Endothelial cell of umbilical vein (primary cell): Measurements from ENCODE around the gene ST6GAL1. TPM values are rescaled to one million over a fixed set of nuclear protein-coding genes. Genes with fewer than 3 reads are reported as not detected.

Experiments used
- BruUV-seq: library from RNA; stranded (reverse); fragments of 400-500 nt; replicated peaks from 2 replicates; lab custom pipeline; 2021; lab: Mats Ljungman, UMichigan
- CTCF ChIA-PET: fragments of 300-600, 350-600 bp; sonication (Branson Sonifier 250); formaldehyde crosslinking; loops from one replicate; lab custom pipeline; 2021; ENCODE audit warnings: antibody characterized with exemption, inconsistent platforms; lab: Charles Lee
- POLR2A ChIA-PET: fragments of 300-600, 350-600 bp; sonication (Branson Sonifier 250); formaldehyde crosslinking; loops from one replicate; lab custom pipeline; 2021; ENCODE audit warnings: antibody characterized with exemption, inconsistent platforms; lab: Charles Lee
- DNase-seq: peaks from one replicate; pipeline ENCODE4 v3.0.0-alpha.2; 2011; ENCODE audit warnings: low read depth, low spot score
- FAIRE-seq: peaks from 2 replicates; lab custom pipeline; 2011; peaks lifted over from hg19 to GRCh38; lab: Jason Lieb, UNC
- H2AFZ ChIP-seq: 2 replicates; pipeline ENCODE4 v1.6.0; 2012; ENCODE audit warnings: low read depth, low read length, control low read depth, inconsistent platforms
- H3K27ac ChIP-seq: 2 replicates; pipeline ENCODE4 v1.5.1; 2011; ENCODE audit warnings: low read depth, mild to moderate bottlenecking, control low read depth, low read length, moderate library complexity; ENCODE audit not compliant: insufficient read depth
- H3K27me3 ChIP-seq, 2 experiments: 2 replicates each; pipeline versions ENCODE4 v1.6.0 to v1.6.1; 2011; ENCODE audit warnings: low read length in 2 of 2, mixed read lengths in 1 of 2; ENCODE audit not compliant: control insufficient read depth in 2 of 2, insufficient read depth in 2 of 2
- H3K36me3 ChIP-seq, 2 experiments: 2 replicates in 1 of 2; 3 replicates in 1 of 2; pipeline ENCODE4 v1.5.1; 2011; ENCODE audit warnings: low read length in 2 of 2, mild to moderate bottlenecking in 1 of 2, moderate library complexity in 1 of 2; ENCODE audit not compliant: control insufficient read depth in 2 of 2, insufficient read depth in 2 of 2; ENCODE audit errors: extremely low read depth in 1 of 2
- H3K4me1 ChIP-seq: 3 replicates; pipeline ENCODE4 v1.5.1; 2011; ENCODE audit warnings: mild to moderate bottlenecking, low read length; ENCODE audit not compliant: control insufficient read depth, insufficient read depth; ENCODE audit errors: extremely low read depth
- H3K4me2 ChIP-seq: 2 replicates; pipeline ENCODE4 v1.6.1; 2011; ENCODE audit warnings: low read length, control low read depth, mixed read lengths; ENCODE audit not compliant: insufficient read depth
- H3K4me3 ChIP-seq, 3 experiments: fragments of 200-600 bp in 1 of 3; sonication (generic), shearing (Covaris generic) in 1 of 3; replicated peaks in 1 of 3; 2 replicates each; pipeline ENCODE4 v1.5.1; 2011 to 2016; ENCODE audit warnings: control low read depth in 3 of 3, low read length in 3 of 3, mild to moderate bottlenecking in 2 of 3, inconsistent platforms in 1 of 3, low read depth in 1 of 3, moderate library complexity in 1 of 3; ENCODE audit not compliant: insufficient read depth in 1 of 3
- H3K79me2 ChIP-seq: 2 replicates; pipeline ENCODE4 v1.6.0; 2012; ENCODE audit warnings: low read length, inconsistent platforms; ENCODE audit not compliant: control insufficient read depth, insufficient read depth
- H3K9ac ChIP-seq: replicated peaks from 2 replicates; pipeline ENCODE3; 2011; ENCODE audit warnings: low read length, control low read depth; ENCODE audit not compliant: insufficient read depth; ENCODE audit errors: extremely low read depth
- H3K9me1 ChIP-seq: replicated peaks from 3 replicates; pipeline ENCODE4 v1.6.0; 2011; ENCODE audit warnings: mild to moderate bottlenecking, low read length; ENCODE audit not compliant: control insufficient read depth, insufficient read depth; ENCODE audit errors: extremely low read depth
- H3K9me3 ChIP-seq: replicated peaks from 2 replicates; pipeline ENCODE4 v1.5.1; 2012; ENCODE audit warnings: low read length, inconsistent platforms; ENCODE audit not compliant: control insufficient read depth, insufficient read depth
- H4K20me1 ChIP-seq: replicated peaks from 2 replicates; pipeline ENCODE3; 2011; ENCODE audit warnings: mild to moderate bottlenecking, low read length; ENCODE audit not compliant: control insufficient read depth, insufficient read depth; ENCODE audit errors: extremely low read depth
- EZH2 ChIP-seq: IDR thresholded peaks from 2 replicates; pipeline ENCODE4 v1.6.1; 2012; ENCODE audit warnings: borderline replicate concordance, low read depth, mild to moderate bottlenecking, moderate library complexity, low read length, inconsistent platforms; ENCODE audit not compliant: severe bottlenecking
- FOS ChIP-seq: IDR thresholded peaks from 2 replicates; pipeline ENCODE4 v1.6.1; 2011; ENCODE audit warnings: mild to moderate bottlenecking, low read length, moderate library complexity, borderline replicate concordance; ENCODE audit not compliant: insufficient read depth
- GATA2 ChIP-seq: IDR thresholded peaks from 2 replicates; pipeline ENCODE4 v1.7.0; 2011; ENCODE audit warnings: low read depth, mild to moderate bottlenecking, moderate library complexity, mixed read lengths, low read length; ENCODE audit not compliant: insufficient read length, insufficient read depth
- MYC ChIP-seq: IDR thresholded peaks from one replicate; pipeline ENCODE4 v1.6.1; 2011; ENCODE audit warnings: mild to moderate bottlenecking, low read depth, low read length
- POLR2A ChIP-seq: IDR thresholded peaks from 2 replicates; pipeline ENCODE4 v1.6.1; 2012; ENCODE audit warnings: low read depth, mild to moderate bottlenecking, control low read depth, low read length
- POLR2AphosphoS5 ChIP-seq: IDR thresholded peaks from 2 replicates; pipeline ENCODE4 v1.6.1; 2012; ENCODE audit warnings: low read depth, mild to moderate bottlenecking, control low read depth, low read length, moderate library complexity; ENCODE audit not compliant: insufficient read depth
- dilution Hi-C: fragments of 300-500 bp; cut with MboI; formaldehyde crosslinking; loops from one replicate; pipeline ENCODE4 v1.15.0; 2019; ENCODE audit warnings: low sequenced_read_pairs; ENCODE audit not compliant: extremely low pct_ligation_motif_present
- intact Hi-C: fragments of 100-400 bp; cut with micrococcal nuclease; formaldehyde crosslinking; loops from one replicate; pipeline ENCODE4 v1.10.0; 2022
- polyA plus RNA-seq, 4 experiments: library from polyadenylated mRNA; depleted of rRNA in 3 of 4; stranded (reverse) in 3 of 4; unstranded in 1 of 4; fragments of >200 nt; gene quantifications; 2 replicates each; pipeline versions ENCODE4 v1.2.1 to v1.2.3, GENCODE V29; 2011 to 2012; ENCODE audit warnings: missing spikeins in 1 of 4
- total RNA-seq: library from RNA; stranded (reverse); gene quantifications from 2 replicates; pipeline ENCODE4 v1.2.3, GENCODE V29; 2021
- TF ChIP-seq, protein P1 (sequence below), 2 donors: IDR thresholded peaks; 1 replicate in 1 of 2; 2 replicates in 1 of 2; pipeline ENCODE4 v1.5.1; 2011; ENCODE audit warnings: low read length in 2 of 2, mild to moderate bottlenecking in 2 of 2, moderate library complexity in 2 of 2, control low read depth in 1 of 2, inconsistent platforms in 1 of 2, low read depth in 1 of 2; ENCODE audit not compliant: insufficient read depth in 1 of 2; ENCODE audit errors: extremely low read depth in 1 of 2

Gene ST6GAL1
- total and polyA plus RNA-seq, 2 donors (not counting 3 experiments of a cell fraction or from before 2014, with no cell fraction given) = 63.9 to 101 TPM

DNA sequence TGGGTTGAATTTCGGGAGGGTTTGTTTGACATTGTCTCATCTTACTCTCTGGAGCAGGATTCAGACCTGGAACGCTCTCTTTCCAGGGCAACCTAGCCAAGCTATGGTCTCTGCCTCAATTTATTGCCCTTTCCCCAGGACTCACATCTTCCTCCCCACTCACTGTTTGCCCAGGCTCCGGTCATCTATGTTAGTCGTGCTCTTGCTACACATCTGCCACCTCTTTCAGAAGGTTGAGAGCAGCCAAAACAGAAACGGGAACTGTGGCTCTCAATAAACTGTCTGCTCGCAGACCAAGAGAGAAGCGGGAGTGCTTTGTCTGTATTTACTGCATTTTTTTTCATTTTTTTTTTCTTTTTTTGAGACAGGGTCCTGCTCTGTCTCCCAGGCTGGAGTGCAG is 81.6 kb downstream of the ST6GAL1 start:
- no peak overlapping the region for H3K4me3 ChIP-seq
- no peak overlapping the region for H2AFZ ChIP-seq
- H4K20me1 ChIP-seq = no peaks in the 10 kb centered on the region
- peak; percentile 22 for DNase-seq
- no peak for FAIRE-seq
- dilution Hi-C loops (no loop called here), intact Hi-C loops (loop anchor here (5.0 kb wide), 1 partner anchor 140 kb away; no protein-coding TSS in a partner anchor)
- no peaks in the 10 kb centered on the region for H3K79me2 ChIP-seq
- H3K27me3 ChIP-seq = no peaks in the 10 kb centered on the region
- H3K4me1 ChIP-seq = peaks cover 50% of the 10 kb centered on the region
- ChIA-PET CTCF (interaction anchor here (0.7 to 1.6 kb wide), 2 partner anchors 10 to 163 kb away, joined by 3 to 6 read pairs; no protein-coding TSS in a partner anchor), POLR2A (no interaction called here)
- peaks cover 0 to 3% of the 10 kb centered on the region in 2 experiments for H3K36me3 ChIP-seq
- H3K27ac ChIP-seq = peak overlapping the region; percentile 27
- no TSS peak for BruUV-seq
- H3K9me3 ChIP-seq = no peaks in the 10 kb centered on the region
- H3K4me2 ChIP-seq = no peak overlapping the region
- TF ChIP-seq EZH2 (no peak), FOS (no peak), POLR2A (no peak), MYC (no peak), POLR2AphosphoS5 (no peak), GATA2 (no peak)
- no peaks in the 10 kb centered on the region for H3K9me1 ChIP-seq
- no peak overlapping the region for H3K9ac ChIP-seq

DNA sequence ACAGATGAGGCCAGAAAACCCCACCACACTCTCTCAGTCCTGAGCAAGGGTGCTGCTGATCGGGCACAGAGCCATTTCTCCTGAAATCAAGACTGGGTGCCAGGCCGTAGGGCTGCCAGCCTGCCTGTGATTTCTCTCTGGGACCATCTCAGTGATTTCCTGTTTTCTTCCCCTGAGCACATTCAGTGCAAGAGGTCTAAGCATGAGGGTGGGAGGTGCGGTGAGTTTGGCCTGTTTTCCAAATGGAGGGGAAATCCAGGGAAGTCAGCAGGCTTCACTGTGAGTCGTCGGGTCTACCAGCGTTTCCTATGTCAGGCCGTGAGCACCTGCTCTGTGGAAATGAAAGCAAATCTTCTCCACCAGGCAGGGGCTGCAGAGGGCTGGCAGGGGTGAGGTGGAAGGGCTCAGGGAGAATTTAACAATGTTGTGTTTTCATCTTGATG is 82.3 kb downstream of the ST6GAL1 start:
- ChIA-PET POLR2A (no interaction called here), CTCF (interaction anchor here (1.0 to 1.6 kb wide), 3 partner anchors 127 to 163 kb away, joined by 3 to 7 read pairs (median 6); partner anchors contain the start of gene RPL39L)
- Histone ChIP-seq H4K20me1 (no peaks in the 10 kb centered on the region), H3K36me3 (no peaks in the 10 kb centered on the region), H3K4me1 (peaks cover 56% of the 10 kb centered on the region), H3K27ac (peak overlapping the region; percentile 72), H3K4me3 (peak overlapping the region in 1 of 3 experiments; percentile 1), H3K9ac (no peak overlapping the region), H3K9me1 (no peaks in the 10 kb centered on the region), H2AFZ (peak overlapping the region; percentile 25), H3K79me2 (no peaks in the 10 kb centered on the region), H3K4me2 (peak overlapping the region; percentile 74), H3K27me3 (no peaks in the 10 kb centered on the region), H3K9me3 (no peaks in the 10 kb centered on the region)
- dilution Hi-C loops (no loop called here), intact Hi-C loops (loop anchor here (5.0 kb wide), 1 partner anchor 140 kb away; no protein-coding TSS in a partner anchor)
- FAIRE-seq (peak; percentile 83), DNase-seq (peak; percentile 95)
- BruUV-seq = no TSS peak
- TF ChIP-seq POLR2A = peak; percentile 22
- TF ChIP-seq, protein P1, sequence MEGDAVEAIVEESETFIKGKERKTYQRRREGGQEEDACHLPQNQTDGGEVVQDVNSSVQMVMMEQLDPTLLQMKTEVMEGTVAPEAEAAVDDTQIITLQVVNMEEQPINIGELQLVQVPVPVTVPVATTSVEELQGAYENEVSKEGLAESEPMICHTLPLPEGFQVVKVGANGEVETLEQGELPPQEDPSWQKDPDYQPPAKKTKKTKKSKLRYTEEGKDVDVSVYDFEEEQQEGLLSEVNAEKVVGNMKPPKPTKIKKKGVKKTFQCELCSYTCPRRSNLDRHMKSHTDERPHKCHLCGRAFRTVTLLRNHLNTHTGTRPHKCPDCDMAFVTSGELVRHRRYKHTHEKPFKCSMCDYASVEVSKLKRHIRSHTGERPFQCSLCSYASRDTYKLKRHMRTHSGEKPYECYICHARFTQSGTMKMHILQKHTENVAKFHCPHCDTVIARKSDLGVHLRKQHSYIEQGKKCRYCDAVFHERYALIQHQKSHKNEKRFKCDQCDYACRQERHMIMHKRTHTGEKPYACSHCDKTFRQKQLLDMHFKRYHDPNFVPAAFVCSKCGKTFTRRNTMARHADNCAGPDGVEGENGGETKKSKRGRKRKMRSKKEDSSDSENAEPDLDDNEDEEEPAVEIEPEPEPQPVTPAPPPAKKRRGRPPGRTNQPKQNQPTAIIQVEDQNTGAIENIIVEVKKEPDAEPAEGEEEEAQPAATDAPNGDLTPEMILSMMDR (IDR thresholded peaks at IDR 0.05; ENCODE audit: extremely low read depth in 1 of 2, insufficient read depth in 1 of 2, low read depth in 1 of 2, low read length in 2 of 2) = no peak
